HG03565 (cell line): ENCODE data around the gene SMDT1.

Experiments
- ATAC-seq: cut with Tn5 transposase; IDR thresholded peaks from one replicate; pipeline ENCODE4 v1.9.1; 2021; ENCODE audit warnings: mild to moderate bottlenecking, moderate library complexity; ENCODE audit not compliant: unreplicated experiment

SMDT1 gene

GRCh38 chr22:42079319-42080251 is at the start of gene SMDT1:
Gene SMDT1, plus strand, starts transcription at chr22:42079700. Its CDS starts 69 bp downstream, at chr22:42079769.
- peak; percentile 68 for ATAC-seq

- ATAC-seq: no peak
Observed at GRCh38 chr22:42033263-42034181, 46.0 kb upstream of the SMDT1 start.

- no peak for ATAC-seq
Observed at GRCh38 chr22:42035256-42035655, 44.2 kb upstream of the SMDT1 start.

GRCh38 chr22:42039271-42039670 is 40.2 kb upstream of the SMDT1 start:
- no peak for ATAC-seq

- ATAC-seq: no peak
Observed at GRCh38 chr22:42041784-42042183, 37.7 kb upstream of the SMDT1 start.

GRCh38 chr22:42050641-42051180 is 28.8 kb upstream of the SMDT1 start:
- ATAC-seq: no peak

- ATAC-seq: no peak
Observed at GRCh38 chr22:42052765-42053164, 26.7 kb upstream of the SMDT1 start.

GRCh38 chr22:42056757-42057511 is 22.6 kb upstream of the SMDT1 start:
- no peak for ATAC-seq

- no peak for ATAC-seq
Observed at GRCh38 chr22:42060489-42060888, 19.0 kb upstream of the SMDT1 start.

GRCh38 chr22:42061041-42061440 is 18.5 kb upstream of the SMDT1 start:
- ATAC-seq: no peak

GRCh38 chr22:42062506-42063170 is 16.9 kb upstream of the SMDT1 start:
- ATAC-seq: no peak

GRCh38 chr22:42064629-42065028 is 14.9 kb upstream of the SMDT1 start:
- no peak for ATAC-seq

- ATAC-seq: no peak
Observed at GRCh38 chr22:42065438-42066125, 13.9 kb upstream of the SMDT1 start.

- no peak for ATAC-seq
Observed at GRCh38 chr22:42066126-42066761, 13.3 kb upstream of the SMDT1 start.

GRCh38 chr22:42066937-42067336 is 12.6 kb upstream of the SMDT1 start:
- ATAC-seq: no peak

GRCh38 chr22:42067671-42068251 is 11.7 kb upstream of the SMDT1 start:
- no peak for ATAC-seq

- ATAC-seq: no peak
Observed at GRCh38 chr22:42068291-42068690, 11.2 kb upstream of the SMDT1 start.

GRCh38 chr22:42069801-42070516 is 9.5 kb upstream of the SMDT1 start:
- no peak for ATAC-seq
